Suprapubic skin (tissue), 4 donors: Measurements from ENCODE around the gene USP34. TPM values are rescaled to one million over a fixed set of nuclear protein-coding genes. Genes with fewer than 3 reads are reported as not detected.

ENCODE experiments used
- DNase-seq, 2 donors: peaks; one replicate each; pipeline ENCODE4 v3.0.0-alpha.2; 2019; ENCODE audit warnings: low spot score in 2 of 2
- H3K27ac ChIP-seq: fragments of 200-600 bp; sonication (generic); one replicate; pipeline ENCODE4 v1.5.1; 2019
- H3K27me3 ChIP-seq: fragments of 200-600 bp; sonication (generic); one replicate; pipeline ENCODE4 v1.5.1; 2019
- H3K36me3 ChIP-seq: fragments of 200-600 bp; sonication (generic); one replicate; pipeline ENCODE4 v1.5.1; 2019
- H3K4me1 ChIP-seq: fragments of 200-600 bp; sonication (generic); one replicate; pipeline ENCODE4 v1.5.1; 2019
- H3K4me3 ChIP-seq: fragments of 200-600 bp; sonication (generic); one replicate; pipeline ENCODE4 v1.5.1; 2019; ENCODE audit warnings: mild to moderate bottlenecking
- H3K9me3 ChIP-seq: fragments of 200-600 bp; sonication (generic); one replicate; pipeline ENCODE4 v1.5.1; 2019
- CTCF ChIP-seq, 2 donors: fragments of 200-600 bp in 1 of 2; fragments of 450-650 bp in 1 of 2; sonication (generic) in 1 of 2; IDR thresholded peaks; one replicate each; pipeline ENCODE4 v1.5.1; 2016 to 2019; ENCODE audit warnings: antibody characterized with exemption in 2 of 2, mild to moderate bottlenecking in 1 of 2, moderate library complexity in 1 of 2
- EP300 ChIP-seq: sonication (generic); formaldehyde crosslinking; IDR thresholded peaks from one replicate; pipeline ENCODE4 v1.6.1; 2017; ENCODE audit warnings: antibody characterized with exemption
- POLR2A ChIP-seq, 2 donors: fragments of 450-650 bp; IDR thresholded peaks; one replicate each; pipeline ENCODE4 v1.6.1; 2017; ENCODE audit warnings: antibody characterized with exemption in 2 of 2, mild to moderate bottlenecking in 2 of 2, moderate library complexity in 2 of 2
- POLR2AphosphoS5 ChIP-seq, 3 donors: sonication (generic); formaldehyde crosslinking; IDR thresholded peaks; one replicate each; pipeline ENCODE4 v1.6.1; 2017; ENCODE audit warnings: antibody characterized with exemption in 3 of 3
- WGBS: methylation state at CpG from one replicate; pipeline ENCODE4 v1.1.5; 2018; 5-methylcytosine and 5-hydroxymethylcytosine counted together
- total RNA-seq, 4 donors: library from RNA; depleted of rRNA; stranded (reverse); fragments of >200 nt; gene quantifications; one replicate each; pipeline ENCODE4 v1.1.0, GENCODE V29; 2016

The USP34 gene
- total RNA-seq, 4 donors from 2014 or later = 94.5 to 242 (median 111) TPM

DNA sequence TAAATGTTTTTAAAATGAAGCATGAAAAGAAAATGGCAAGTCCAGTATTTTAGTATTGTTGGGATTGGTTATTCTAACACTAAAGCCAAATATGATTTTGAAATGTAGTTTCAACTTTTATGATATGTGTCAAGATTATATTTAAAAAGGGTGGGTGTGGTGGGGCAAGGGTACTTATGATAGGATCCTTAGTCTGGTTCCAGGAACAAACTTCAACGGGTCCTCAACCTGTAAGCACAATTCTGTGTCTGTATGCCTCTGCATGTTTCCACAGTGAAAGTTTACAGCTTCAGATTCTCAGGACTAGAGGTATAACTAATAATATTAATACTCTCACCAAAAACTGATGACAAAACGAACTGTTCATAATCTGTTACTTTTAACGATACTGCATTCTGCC, 5.8 kb downstream of the USP34 start:
- peaks cover 18% of the 10 kb centered on the region for H3K4me1 ChIP-seq
- H3K27ac ChIP-seq = no peak overlapping the region
- H3K27me3 ChIP-seq = no peaks in the 10 kb centered on the region
- TF ChIP-seq POLR2AphosphoS5 (IDR thresholded peaks at IDR 0.05) (no peak), EP300 (no peak), POLR2A (IDR thresholded peaks at IDR 0.05) (no peak), CTCF (IDR thresholded peaks at IDR 0.05) (no peak)
- H3K4me3 ChIP-seq = no peak overlapping the region
- H3K36me3 ChIP-seq = no peaks in the 10 kb centered on the region
- 64% methylated on average over 3 of the region's 3 CpGs for whole genome bisulfite sequencing
- H3K9me3 ChIP-seq = no peaks in the 10 kb centered on the region
- no peak for DNase-seq

DNA sequence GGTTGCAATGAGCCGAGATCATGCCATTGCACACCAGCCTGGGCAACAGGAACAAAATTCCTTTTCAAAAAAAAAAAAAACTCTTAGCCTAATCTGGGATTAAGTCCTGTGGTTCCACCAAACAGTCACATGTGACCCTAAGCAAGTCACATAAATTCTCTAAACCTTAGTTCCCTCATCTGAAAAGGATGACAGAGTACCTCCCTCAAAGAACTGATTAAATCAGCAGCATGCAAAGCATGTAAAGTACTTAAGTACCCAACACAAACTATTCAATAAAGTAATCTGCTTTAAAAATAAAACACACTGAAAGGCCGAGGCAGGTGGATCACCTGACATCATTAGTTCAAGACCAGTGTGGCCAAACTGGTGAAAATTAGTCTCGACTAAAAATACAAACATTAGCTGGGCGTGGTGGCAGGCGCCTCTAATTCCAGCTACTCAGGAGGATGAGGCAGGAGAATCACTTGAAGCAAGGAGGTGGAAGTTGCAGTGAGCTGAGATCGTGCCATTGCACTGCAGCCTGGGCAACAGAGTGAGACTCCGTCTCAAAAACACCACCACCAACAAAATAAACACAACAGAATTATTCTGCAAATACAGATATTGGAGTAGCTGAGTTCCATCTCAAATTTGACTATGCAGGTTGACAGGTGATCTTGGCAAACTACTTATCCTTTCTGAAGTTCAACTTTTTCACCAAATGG, 7.0 kb downstream of the USP34 start:
- DNase-seq = no peak
- H3K4me3 ChIP-seq = no peak overlapping the region
- no peaks in the 10 kb centered on the region for H3K36me3 ChIP-seq
- no peak overlapping the region for H3K27ac ChIP-seq
- no peaks in the 10 kb centered on the region for H3K9me3 ChIP-seq
- TF ChIP-seq POLR2A (IDR thresholded peaks at IDR 0.05) (no peak), POLR2AphosphoS5 (IDR thresholded peaks at IDR 0.05) (no peak), CTCF (IDR thresholded peaks at IDR 0.05) (no peak), EP300 (no peak)
- H3K4me1 ChIP-seq = peaks cover 14% of the 10 kb centered on the region
- no peaks in the 10 kb centered on the region for H3K27me3 ChIP-seq
- WGBS = 81% methylated on average over 7 of the region's 7 CpGs

DNA sequence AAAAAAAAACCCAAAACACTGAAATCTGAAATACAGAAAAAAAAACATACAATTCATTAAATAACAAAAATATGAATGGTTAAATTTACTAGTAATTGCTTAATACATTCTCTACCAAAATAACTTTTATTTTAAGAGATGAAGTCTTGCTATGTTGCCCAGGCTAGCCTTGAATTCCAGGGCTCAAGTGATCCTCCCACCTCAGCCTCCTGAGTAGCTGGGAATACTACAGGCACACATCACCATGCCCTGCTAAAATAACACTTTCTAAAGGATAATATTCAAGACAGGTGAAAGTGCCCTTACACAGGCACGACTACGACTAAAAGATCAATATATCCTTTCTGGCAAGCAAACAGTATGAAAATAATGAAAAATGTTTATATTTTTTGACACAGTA, 9.5 kb downstream of the USP34 start:
- Histone ChIP-seq H3K27me3 (no peaks in the 10 kb centered on the region), H3K4me3 (no peak overlapping the region), H3K9me3 (no peaks in the 10 kb centered on the region), H3K36me3 (no peaks in the 10 kb centered on the region), H3K4me1 (peaks cover 13% of the 10 kb centered on the region), H3K27ac (no peak overlapping the region)
- 92% methylated on average over 2 of the region's 2 CpGs for WGBS
- DNase-seq = no peak
- TF ChIP-seq POLR2AphosphoS5 (IDR thresholded peaks at IDR 0.05) = no peak
- TF ChIP-seq CTCF (IDR thresholded peaks at IDR 0.05) = no peak
- TF ChIP-seq POLR2A (IDR thresholded peaks at IDR 0.05) = no peak
- no peak for TF ChIP-seq EP300

- DNase-seq = no peak
- Histone ChIP-seq H3K4me3 (no peak overlapping the region), H3K27ac (no peak overlapping the region), H3K9me3 (no peaks in the 10 kb centered on the region), H3K27me3 (no peaks in the 10 kb centered on the region), H3K36me3 (no peaks in the 10 kb centered on the region), H3K4me1 (peaks cover 13% of the 10 kb centered on the region)
- WGBS = 48% methylated on average over 4 of the region's 4 CpGs
- TF ChIP-seq CTCF (IDR thresholded peaks at IDR 0.05) (no peak), POLR2AphosphoS5 (IDR thresholded peaks at IDR 0.05) (no peak), POLR2A (IDR thresholded peaks at IDR 0.05) (no peak), EP300 (no peak)
Observed at GRCh38 chr2:61460163-61460562, 10.7 kb downstream of the USP34 start.

DNA sequence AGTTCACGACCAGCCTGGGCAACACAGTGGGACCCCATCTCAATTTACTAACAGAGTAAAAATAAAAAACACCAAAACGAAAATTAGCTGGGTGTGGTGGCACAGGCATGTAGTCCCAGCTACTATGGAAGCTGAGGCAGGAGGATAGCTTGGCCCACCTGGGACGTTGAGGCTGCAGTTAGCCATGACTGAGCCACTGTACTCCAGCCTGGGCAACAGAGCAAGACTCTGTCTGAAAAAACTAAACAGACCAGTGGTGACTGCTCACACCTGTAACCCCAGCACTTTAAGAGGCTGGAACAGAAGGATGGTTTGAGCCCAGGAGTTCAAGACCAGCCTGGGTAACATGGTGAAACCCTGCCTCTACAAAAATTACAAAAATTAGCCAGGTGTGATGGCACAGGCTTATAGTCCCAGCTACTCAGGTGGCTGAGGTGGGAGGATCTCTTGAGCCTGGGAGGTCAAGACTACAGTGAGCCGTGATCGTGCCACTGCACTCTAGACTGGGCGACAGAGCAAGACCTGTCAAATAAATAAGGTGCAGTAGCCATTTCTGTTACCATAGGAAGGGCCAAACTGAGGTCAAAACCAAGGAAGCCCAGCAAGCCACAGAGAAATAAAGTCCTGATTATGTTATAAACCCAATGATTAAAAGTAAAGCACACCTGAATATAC, 14.0 kb downstream of the USP34 start:
- Histone ChIP-seq H3K9me3 (no peaks in the 10 kb centered on the region), H3K27ac (no peak overlapping the region), H3K4me1 (peaks cover 9% of the 10 kb centered on the region), H3K4me3 (no peak overlapping the region), H3K36me3 (no peaks in the 10 kb centered on the region), H3K27me3 (no peaks in the 10 kb centered on the region)
- 91% methylated on average over 6 of the region's 6 CpGs for WGBS
- DNase-seq = no peak
- TF ChIP-seq POLR2A (IDR thresholded peaks at IDR 0.05) (no peak), POLR2AphosphoS5 (IDR thresholded peaks at IDR 0.05) (no peak), CTCF (IDR thresholded peaks at IDR 0.05) (no peak), EP300 (no peak)
